GM23338 (cell line): Measurements from ENCODE around the gene APPBP2. TPM values are rescaled to one million over a fixed set of nuclear protein-coding genes. Genes with fewer than 3 reads are reported as not detected.

Source experiments
- ATAC-seq: fragments of 200-7000 bp; cut with Tn5 transposase; 3 replicates; pipeline ENCODE4 v1.9.1; 2020
- DNase-seq: peaks from one replicate; pipeline ENCODE4 v3.0.0-alpha.2; 2015; ENCODE audit warnings: low spot score
- H2AFZ ChIP-seq: fragments of 200-600 bp; sonication (generic); 2 replicates; pipeline ENCODE4 v1.8.0; 2016; ENCODE audit warnings: antibody characterized with exemption, mild to moderate bottlenecking, moderate library complexity
- H3F3A ChIP-seq: fragments of 200-600 bp; sonication (generic); replicated peaks from 2 replicates; pipeline ENCODE4 v1.8.0; 2017; ENCODE audit warnings: antibody characterized with exemption, mixed run types, low read depth
- H3K27ac ChIP-seq: fragments of 200-600 bp; sonication (generic); 2 replicates; pipeline ENCODE4 v1.6.1; 2016; ENCODE audit warnings: low read depth
- H3K27me3 ChIP-seq: fragments of 200-600 bp; sonication (generic); 2 replicates; pipeline ENCODE4 v1.8.0; 2016; ENCODE audit warnings: mild to moderate bottlenecking, mixed run types, moderate library complexity; ENCODE audit not compliant: insufficient read depth
- H3K36me3 ChIP-seq: fragments of 200-600 bp; sonication (generic); 2 replicates; pipeline ENCODE4 v1.8.0; 2016; ENCODE audit warnings: mild to moderate bottlenecking; ENCODE audit not compliant: insufficient read depth
- H3K4me1 ChIP-seq: fragments of 200-600 bp; sonication (generic); 2 replicates; pipeline ENCODE4 v1.8.0; 2016; ENCODE audit warnings: mild to moderate bottlenecking, moderate library complexity; ENCODE audit not compliant: insufficient read depth
- H3K4me2 ChIP-seq: fragments of 200-600 bp; sonication (generic); 2 replicates; pipeline ENCODE4 v1.7.1; 2017; ENCODE audit warnings: mixed run types
- H3K4me3 ChIP-seq: fragments of 200-600 bp; sonication (generic); 2 replicates; pipeline ENCODE4 v1.6.1; 2016; ENCODE audit warnings: mixed run types
- H3K79me2 ChIP-seq: fragments of 200-600 bp; sonication (generic); replicated peaks from 2 replicates; pipeline ENCODE4 v1.8.0; 2017; ENCODE audit warnings: mild to moderate bottlenecking; ENCODE audit not compliant: insufficient read depth
- H3K9me2 ChIP-seq: fragments of 200-600 bp; sonication (generic); 2 replicates; pipeline ENCODE4 v1.8.0; 2017; ENCODE audit not compliant: insufficient read depth
- H4K20me1 ChIP-seq: fragments of 200-600 bp; sonication (generic); replicated peaks from 2 replicates; pipeline ENCODE4 v1.8.0; 2017; ENCODE audit warnings: mild to moderate bottlenecking; ENCODE audit not compliant: insufficient read depth
- H3K27ac Mint-ChIP-seq: 2 replicates; pipeline ENCODE4 v1.8.0; 2020; ENCODE audit warnings: inconsistent platforms, mild to moderate bottlenecking, moderate library complexity, mixed read lengths
- H3K27me3 Mint-ChIP-seq: 3 replicates; pipeline ENCODE4 v1.8.0; 2022; ENCODE audit warnings: low read depth, mild to moderate bottlenecking, moderate library complexity, mixed read lengths, inconsistent platforms; ENCODE audit not compliant: insufficient read depth, poor library complexity
- H3K36me3 Mint-ChIP-seq: 3 replicates; pipeline ENCODE4 v1.8.0; 2021; ENCODE audit warnings: low read depth, mild to moderate bottlenecking, inconsistent platforms, moderate library complexity, mixed read lengths
- H3K4me1 Mint-ChIP-seq: 3 replicates; pipeline ENCODE4 v1.8.0; 2020; ENCODE audit warnings: mild to moderate bottlenecking, inconsistent platforms, mixed read lengths
- H3K4me3 Mint-ChIP-seq: 3 replicates; pipeline ENCODE4 v1.8.0; 2021; ENCODE audit warnings: moderate library complexity, mild to moderate bottlenecking, inconsistent platforms, mixed read lengths
- H3K9me3 Mint-ChIP-seq: 3 replicates; pipeline ENCODE4 v1.8.0; 2020; ENCODE audit warnings: moderate library complexity, mild to moderate bottlenecking, inconsistent platforms, mixed read lengths
- CREB1 ChIP-seq: fragments of 250-450 bp; sonication (Bioruptor Pico); IDR thresholded peaks from 2 replicates; pipeline ENCODE4 v1.5.0; 2020; ENCODE audit warnings: low read depth, mild to moderate bottlenecking, moderate library complexity
- EZH2 ChIP-seq: fragments of 200-600 bp; sonication (generic); IDR thresholded peaks from one replicate; pipeline ENCODE4 v1.8.0; 2017; ENCODE audit warnings: antibody characterized with exemption, mild to moderate bottlenecking, low read depth; ENCODE audit not compliant: unreplicated experiment
- EZH2phosphoT487 ChIP-seq: fragments of 200-600 bp; sonication (generic); IDR thresholded peaks from one replicate; pipeline ENCODE4 v1.8.1; 2018; ENCODE audit warnings: antibody characterized with exemption; ENCODE audit not compliant: unreplicated experiment
- JUNB ChIP-seq: IDR thresholded peaks from one replicate; pipeline ENCODE4 v1.6.1; 2016; ENCODE audit warnings: antibody characterized with exemption; ENCODE audit not compliant: unreplicated experiment
- NANOG ChIP-seq: IDR thresholded peaks from 2 replicates; pipeline ENCODE4 v1.6.1; 2016; ENCODE audit warnings: antibody characterized with exemption, borderline replicate concordance
- POLR2AphosphoS5 ChIP-seq: IDR thresholded peaks from 2 replicates; pipeline ENCODE4 v1.6.1; 2016; ENCODE audit warnings: antibody characterized with exemption, low read depth
- STAT1 ChIP-seq: IDR thresholded peaks from one replicate; pipeline ENCODE4 v1.6.1; 2016; ENCODE audit warnings: antibody characterized with exemption; ENCODE audit not compliant: unreplicated experiment
- ZNF114 ChIP-seq: fragments of 250-450 bp; sonication (Bioruptor Pico); IDR thresholded peaks from 2 replicates; pipeline ENCODE4 v1.5.0; 2020; ENCODE audit warnings: mild to moderate bottlenecking, moderate library complexity
- ZNF331 ChIP-seq: fragments of 250-450 bp; sonication (Bioruptor Pico); IDR thresholded peaks from 2 replicates; pipeline ENCODE4 v1.5.0; 2020; ENCODE audit warnings: low read depth, mild to moderate bottlenecking, moderate library complexity
- polyA plus RNA-seq: library from polyadenylated mRNA; unstranded; fragments of >200 nt; fragmentation: Nextera tagmentation; extraction: Ambion mirVana; gene quantifications from 2 replicates; pipeline ENCODE4 v1.2.1, GENCODE V29; 2016
- total RNA-seq: library from RNA; depleted of rRNA; stranded (reverse); fragments of >200 nt; shearing (Covaris generic); gene quantifications from 2 replicates; pipeline ENCODE4 v1.2.3, GENCODE V29; 2014
- TF ChIP-seq, protein P1 (sequence below): fragments of 250-450 bp; sonication (Bioruptor Pico); IDR thresholded peaks from 2 replicates; pipeline ENCODE4 v1.5.0; 2020; ENCODE audit warnings: mild to moderate bottlenecking, moderate library complexity
- TF ChIP-seq, protein P2 (sequence below): IDR thresholded peaks from one replicate; pipeline ENCODE4 v1.6.1; 2018; ENCODE audit warnings: antibody characterized with exemption; ENCODE audit not compliant: unreplicated experiment
- TF ChIP-seq, protein P3 (sequence below): IDR thresholded peaks from 2 replicates; pipeline ENCODE4 v1.6.1; 2016; ENCODE audit warnings: antibody characterized with exemption
- TF ChIP-seq, protein P4 (sequence below), 2 experiments: fragments of 200-600 bp in 1 of 2; sonication (generic) in 1 of 2; conservative IDR thresholded peaks; 2 replicates each; pipeline versions ENCODE4 v1.5.1 to v1.6.1; 2016 to 2017; ENCODE audit warnings: antibody characterized with exemption in 2 of 2, low read depth in 2 of 2, mild to moderate bottlenecking in 2 of 2, moderate library complexity in 1 of 2

The APPBP2 gene
- total and polyA plus RNA-seq, 2 experiments from 2014 or later: 9.3 to 15.0 TPM

DNA sequence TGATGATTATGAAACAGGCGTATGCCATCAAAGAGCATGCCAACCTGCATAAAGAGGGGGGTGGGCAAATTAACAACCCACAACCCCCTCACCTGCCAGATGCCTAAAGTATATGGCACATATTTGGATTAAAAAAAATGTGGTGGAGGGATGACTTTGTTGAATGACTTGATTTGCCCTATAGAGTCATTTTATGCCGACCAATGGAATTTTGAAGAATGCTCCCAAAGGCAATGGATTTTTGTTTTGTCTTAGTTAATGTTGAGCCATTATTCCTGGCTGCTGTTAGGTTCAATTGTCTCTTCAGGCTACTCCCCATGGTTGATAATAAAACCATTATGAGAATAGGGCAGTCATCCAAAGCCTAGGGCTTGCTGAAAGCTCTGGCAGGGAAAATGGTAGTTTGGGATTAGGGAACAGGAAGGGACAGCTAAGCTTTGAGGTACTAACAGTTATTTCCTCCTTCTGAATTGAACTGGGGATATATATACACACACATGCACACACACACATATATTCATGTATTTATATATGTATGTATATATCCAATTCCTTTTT is 109.6 kb downstream of the APPBP2 start:
- H3K9me2 ChIP-seq: no peaks in the 10 kb centered on the region

More for the DNA sequence above, 109.6 kb downstream of the APPBP2 start:
- Mint-ChIP-seq H3K27ac (no peak overlapping the region), H3K4me1 (peaks cover 4% of the 10 kb centered on the region; the same call in 1 of the 3 replicates), H3K27me3 (peaks cover 2% of the 10 kb centered on the region), H3K36me3 (no peaks in the 10 kb centered on the region), H3K9me3 (no peaks in the 10 kb centered on the region; the same call in 2 of the 3 replicates), H3K4me3 (no peak overlapping the region)
- TF ChIP-seq EZH2: no peak
- TF ChIP-seq STAT1: no peak
- TF ChIP-seq CREB1 (CRISPR knock-in tag): no peak
- TF ChIP-seq ZNF114 (CRISPR knock-in tag): no peak
- TF ChIP-seq, protein P1, sequence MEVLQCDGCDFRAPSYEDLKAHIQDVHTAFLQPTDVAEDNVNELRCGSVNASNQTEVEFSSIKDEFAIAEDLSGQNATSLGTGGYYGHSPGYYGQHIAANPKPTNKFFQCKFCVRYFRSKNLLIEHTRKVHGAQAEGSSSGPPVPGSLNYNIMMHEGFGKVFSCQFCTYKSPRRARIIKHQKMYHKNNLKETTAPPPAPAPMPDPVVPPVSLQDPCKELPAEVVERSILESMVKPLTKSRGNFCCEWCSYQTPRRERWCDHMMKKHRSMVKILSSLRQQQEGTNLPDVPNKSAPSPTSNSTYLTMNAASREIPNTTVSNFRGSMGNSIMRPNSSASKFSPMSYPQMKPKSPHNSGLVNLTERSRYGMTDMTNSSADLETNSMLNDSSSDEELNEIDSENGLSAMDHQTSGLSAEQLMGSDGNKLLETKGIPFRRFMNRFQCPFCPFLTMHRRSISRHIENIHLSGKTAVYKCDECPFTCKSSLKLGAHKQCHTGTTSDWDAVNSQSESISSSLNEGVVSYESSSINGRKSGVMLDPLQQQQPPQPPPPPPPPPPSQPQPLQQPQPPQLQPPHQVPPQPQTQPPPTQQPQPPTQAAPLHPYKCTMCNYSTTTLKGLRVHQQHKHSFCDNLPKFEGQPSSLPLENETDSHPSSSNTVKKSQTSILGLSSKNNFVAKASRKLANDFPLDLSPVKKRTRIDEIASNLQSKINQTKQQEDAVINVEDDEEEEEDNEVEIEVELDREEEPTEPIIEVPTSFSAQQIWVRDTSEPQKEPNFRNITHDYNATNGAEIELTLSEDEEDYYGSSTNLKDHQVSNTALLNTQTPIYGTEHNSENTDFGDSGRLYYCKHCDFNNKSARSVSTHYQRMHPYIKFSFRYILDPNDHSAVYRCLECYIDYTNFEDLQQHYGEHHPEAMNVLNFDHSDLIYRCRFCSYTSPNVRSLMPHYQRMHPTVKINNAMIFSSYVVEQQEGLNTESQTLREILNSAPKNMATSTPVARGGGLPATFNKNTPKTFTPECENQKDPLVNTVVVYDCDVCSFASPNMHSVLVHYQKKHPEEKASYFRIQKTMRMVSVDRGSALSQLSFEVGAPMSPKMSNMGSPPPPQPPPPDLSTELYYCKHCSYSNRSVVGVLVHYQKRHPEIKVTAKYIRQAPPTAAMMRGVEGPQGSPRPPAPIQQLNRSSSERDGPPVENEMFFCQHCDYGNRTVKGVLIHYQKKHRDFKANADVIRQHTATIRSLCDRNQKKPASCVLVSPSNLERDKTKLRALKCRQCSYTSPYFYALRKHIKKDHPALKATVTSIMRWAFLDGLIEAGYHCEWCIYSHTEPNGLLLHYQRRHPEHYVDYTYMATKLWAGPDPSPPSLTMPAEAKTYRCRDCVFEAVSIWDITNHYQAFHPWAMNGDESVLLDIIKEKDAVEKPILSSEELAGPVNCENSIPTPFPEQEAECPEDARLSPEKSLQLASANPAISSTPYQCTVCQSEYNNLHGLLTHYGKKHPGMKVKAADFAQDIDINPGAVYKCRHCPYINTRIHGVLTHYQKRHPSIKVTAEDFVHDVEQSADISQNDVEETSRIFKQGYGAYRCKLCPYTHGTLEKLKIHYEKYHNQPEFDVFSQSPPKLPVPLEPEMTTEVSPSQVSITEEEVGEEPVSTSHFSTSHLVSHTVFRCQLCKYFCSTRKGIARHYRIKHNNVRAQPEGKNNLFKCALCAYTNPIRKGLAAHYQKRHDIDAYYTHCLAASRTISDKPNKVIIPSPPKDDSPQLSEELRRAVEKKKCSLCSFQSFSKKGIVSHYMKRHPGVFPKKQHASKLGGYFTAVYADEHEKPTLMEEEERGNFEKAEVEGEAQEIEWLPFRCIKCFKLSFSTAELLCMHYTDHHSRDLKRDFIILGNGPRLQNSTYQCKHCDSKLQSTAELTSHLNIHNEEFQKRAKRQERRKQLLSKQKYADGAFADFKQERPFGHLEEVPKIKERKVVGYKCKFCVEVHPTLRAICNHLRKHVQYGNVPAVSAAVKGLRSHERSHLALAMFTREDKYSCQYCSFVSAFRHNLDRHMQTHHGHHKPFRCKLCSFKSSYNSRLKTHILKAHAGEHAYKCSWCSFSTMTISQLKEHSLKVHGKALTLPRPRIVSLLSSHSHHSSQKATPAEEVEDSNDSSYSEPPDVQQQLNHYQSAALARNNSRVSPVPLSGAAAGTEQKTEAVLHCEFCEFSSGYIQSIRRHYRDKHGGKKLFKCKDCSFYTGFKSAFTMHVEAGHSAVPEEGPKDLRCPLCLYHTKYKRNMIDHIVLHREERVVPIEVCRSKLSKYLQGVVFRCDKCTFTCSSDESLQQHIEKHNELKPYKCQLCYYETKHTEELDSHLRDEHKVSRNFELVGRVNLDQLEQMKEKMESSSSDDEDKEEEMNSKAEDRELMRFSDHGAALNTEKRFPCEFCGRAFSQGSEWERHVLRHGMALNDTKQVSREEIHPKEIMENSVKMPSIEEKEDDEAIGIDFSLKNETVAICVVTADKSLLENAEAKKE (CRISPR knock-in tag): no peak
- TF ChIP-seq, protein P2, sequence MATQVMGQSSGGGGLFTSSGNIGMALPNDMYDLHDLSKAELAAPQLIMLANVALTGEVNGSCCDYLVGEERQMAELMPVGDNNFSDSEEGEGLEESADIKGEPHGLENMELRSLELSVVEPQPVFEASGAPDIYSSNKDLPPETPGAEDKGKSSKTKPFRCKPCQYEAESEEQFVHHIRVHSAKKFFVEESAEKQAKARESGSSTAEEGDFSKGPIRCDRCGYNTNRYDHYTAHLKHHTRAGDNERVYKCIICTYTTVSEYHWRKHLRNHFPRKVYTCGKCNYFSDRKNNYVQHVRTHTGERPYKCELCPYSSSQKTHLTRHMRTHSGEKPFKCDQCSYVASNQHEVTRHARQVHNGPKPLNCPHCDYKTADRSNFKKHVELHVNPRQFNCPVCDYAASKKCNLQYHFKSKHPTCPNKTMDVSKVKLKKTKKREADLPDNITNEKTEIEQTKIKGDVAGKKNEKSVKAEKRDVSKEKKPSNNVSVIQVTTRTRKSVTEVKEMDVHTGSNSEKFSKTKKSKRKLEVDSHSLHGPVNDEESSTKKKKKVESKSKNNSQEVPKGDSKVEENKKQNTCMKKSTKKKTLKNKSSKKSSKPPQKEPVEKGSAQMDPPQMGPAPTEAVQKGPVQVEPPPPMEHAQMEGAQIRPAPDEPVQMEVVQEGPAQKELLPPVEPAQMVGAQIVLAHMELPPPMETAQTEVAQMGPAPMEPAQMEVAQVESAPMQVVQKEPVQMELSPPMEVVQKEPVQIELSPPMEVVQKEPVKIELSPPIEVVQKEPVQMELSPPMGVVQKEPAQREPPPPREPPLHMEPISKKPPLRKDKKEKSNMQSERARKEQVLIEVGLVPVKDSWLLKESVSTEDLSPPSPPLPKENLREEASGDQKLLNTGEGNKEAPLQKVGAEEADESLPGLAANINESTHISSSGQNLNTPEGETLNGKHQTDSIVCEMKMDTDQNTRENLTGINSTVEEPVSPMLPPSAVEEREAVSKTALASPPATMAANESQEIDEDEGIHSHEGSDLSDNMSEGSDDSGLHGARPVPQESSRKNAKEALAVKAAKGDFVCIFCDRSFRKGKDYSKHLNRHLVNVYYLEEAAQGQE: no peak
- no peak for TF ChIP-seq JUNB
- TF ChIP-seq, protein P3, sequence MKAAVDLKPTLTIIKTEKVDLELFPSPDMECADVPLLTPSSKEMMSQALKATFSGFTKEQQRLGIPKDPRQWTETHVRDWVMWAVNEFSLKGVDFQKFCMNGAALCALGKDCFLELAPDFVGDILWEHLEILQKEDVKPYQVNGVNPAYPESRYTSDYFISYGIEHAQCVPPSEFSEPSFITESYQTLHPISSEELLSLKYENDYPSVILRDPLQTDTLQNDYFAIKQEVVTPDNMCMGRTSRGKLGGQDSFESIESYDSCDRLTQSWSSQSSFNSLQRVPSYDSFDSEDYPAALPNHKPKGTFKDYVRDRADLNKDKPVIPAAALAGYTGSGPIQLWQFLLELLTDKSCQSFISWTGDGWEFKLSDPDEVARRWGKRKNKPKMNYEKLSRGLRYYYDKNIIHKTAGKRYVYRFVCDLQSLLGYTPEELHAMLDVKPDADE: no peak
- no peak for TF ChIP-seq POLR2AphosphoS5
- TF ChIP-seq, protein P4, sequence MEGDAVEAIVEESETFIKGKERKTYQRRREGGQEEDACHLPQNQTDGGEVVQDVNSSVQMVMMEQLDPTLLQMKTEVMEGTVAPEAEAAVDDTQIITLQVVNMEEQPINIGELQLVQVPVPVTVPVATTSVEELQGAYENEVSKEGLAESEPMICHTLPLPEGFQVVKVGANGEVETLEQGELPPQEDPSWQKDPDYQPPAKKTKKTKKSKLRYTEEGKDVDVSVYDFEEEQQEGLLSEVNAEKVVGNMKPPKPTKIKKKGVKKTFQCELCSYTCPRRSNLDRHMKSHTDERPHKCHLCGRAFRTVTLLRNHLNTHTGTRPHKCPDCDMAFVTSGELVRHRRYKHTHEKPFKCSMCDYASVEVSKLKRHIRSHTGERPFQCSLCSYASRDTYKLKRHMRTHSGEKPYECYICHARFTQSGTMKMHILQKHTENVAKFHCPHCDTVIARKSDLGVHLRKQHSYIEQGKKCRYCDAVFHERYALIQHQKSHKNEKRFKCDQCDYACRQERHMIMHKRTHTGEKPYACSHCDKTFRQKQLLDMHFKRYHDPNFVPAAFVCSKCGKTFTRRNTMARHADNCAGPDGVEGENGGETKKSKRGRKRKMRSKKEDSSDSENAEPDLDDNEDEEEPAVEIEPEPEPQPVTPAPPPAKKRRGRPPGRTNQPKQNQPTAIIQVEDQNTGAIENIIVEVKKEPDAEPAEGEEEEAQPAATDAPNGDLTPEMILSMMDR (conservative IDR thresholded peaks at IDR 0.05; ENCODE audit: low read depth in 2 of 2): no peak
- TF ChIP-seq EZH2phosphoT487: no peak
- no peak for TF ChIP-seq NANOG
- no peak for TF ChIP-seq ZNF331 (CRISPR knock-in tag)
- Histone ChIP-seq H2AFZ (no peak overlapping the region), H3F3A (peaks cover 6% of the 10 kb centered on the region; the same call in 1 of the 2 replicates), H3K27ac (no peak overlapping the region), H3K4me1 (peaks cover 6% of the 10 kb centered on the region; the same call in 1 of the 2 replicates), H3K79me2 (no peaks in the 10 kb centered on the region), H3K4me2 (no peak overlapping the region), H3K4me3 (no peak overlapping the region), H3K36me3 (no peaks in the 10 kb centered on the region), H3K27me3 (no peaks in the 10 kb centered on the region), H4K20me1 (no peaks in the 10 kb centered on the region)
- DNase-seq (no peak), ATAC-seq (no peak)
